HG03575 (cell line): ENCODE results near the gene NFATC2.

Experiments used
- ATAC-seq: cut with Tn5 transposase; IDR thresholded peaks from one replicate; pipeline ENCODE4 v1.9.1; 2021; ENCODE audit not compliant: unreplicated experiment, insufficient number of reproducible peaks, low FRiP score; ENCODE audit errors: extremely low read depth

The NFATC2 gene

GRCh38 chr20:51340451-51340840, 202.1 kb downstream of the NFATC2 start:
- ATAC-seq = no peak

- no peak for ATAC-seq
These were observed 202.6 kb downstream of the NFATC2 start for GRCh38 chr20:51339721-51340450.

GRCh38 chr20:51338692-51339440, 203.7 kb downstream of the NFATC2 start:
- ATAC-seq = no peak

DNA sequence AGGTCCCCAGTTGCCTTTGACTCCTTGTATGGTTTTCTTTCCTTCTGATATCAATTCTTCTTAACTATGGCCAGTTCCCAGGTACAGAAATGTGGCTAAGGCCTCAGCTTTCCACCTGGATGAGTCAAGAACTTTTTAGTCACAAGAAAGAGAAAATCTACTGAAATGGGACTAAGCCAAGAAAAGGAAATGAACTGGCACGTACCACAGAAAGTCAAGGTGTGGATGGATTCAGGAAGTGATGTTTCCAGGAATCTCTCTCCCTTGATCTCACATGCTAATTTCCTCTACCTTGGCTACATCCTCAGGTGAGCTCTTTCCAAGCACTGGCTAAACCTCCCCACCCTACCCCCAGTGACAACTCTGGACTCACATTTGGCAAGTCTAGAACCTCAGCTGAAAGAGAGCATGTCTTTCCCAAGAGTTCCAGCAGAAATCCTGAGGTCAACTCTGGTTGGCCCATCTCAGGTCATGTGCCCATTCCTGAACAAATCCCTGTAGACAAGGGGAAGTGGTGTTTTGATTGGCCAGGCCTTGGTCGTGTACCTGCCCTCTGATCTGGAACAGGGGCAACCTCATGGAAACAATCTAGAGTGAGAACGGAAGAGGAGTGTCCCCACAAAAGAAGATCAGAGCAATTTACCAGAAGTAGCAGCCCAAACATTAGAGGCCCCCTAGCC, 205.3 kb downstream of the NFATC2 start:
- no peak for ATAC-seq
